T-helper 1 cell (primary cell): Measurements from ENCODE around the gene MAPK14.

ENCODE experiments used
- DNase-seq, 5 donors: peaks; one replicate each; pipeline ENCODE4 v3.0.0-alpha.2; 2012 to 2020

Gene MAPK14

DNA sequence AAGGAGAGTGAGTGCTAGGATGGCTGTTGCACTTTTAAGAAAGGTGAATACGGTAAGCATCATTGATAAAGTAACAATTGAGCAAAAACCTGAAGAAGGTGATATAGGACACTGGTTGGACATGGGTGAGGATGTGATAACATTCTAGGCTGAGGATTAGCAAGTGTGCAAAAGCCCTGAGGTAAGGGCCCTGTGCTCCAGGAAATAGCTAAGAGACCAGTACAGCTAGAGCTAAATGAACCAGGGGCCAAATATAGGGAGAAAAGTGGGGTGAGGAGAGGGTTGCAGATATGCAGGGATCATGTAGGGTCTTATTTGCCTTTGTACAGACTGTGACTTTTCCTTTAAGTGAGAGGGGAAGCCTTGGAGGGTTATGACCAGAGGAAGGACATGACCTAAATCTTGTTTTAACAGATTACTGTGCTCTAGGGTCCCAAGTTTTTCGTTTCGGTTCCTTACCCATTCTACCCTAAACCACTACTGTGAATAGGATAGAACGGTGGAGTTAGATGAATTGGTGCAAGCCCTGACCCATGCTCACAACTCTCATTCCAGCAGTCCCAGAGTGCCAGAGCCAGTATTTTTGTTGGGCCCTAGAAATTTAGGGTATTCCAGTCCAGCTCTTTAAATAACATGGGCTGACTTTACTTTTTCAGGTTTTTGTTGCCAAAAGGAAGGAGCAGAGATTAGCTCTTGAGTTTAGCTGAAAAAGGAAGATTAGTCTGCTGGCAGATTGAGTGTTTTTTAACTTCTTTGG lies 10.7 kb downstream of the MAPK14 start:
- DNase-seq, result no peak

- DNase-seq, result no peak
These were observed 11.5 kb downstream of the MAPK14 start for GRCh38 chr6:36039112-36039511.

- DNase-seq, result no peak
These were observed 13.3 kb downstream of the MAPK14 start for GRCh38 chr6:36040958-36041357.

- DNase-seq, result no peak
These were observed 15.1 kb downstream of the MAPK14 start for GRCh38 chr6:36042618-36043260.

DNA sequence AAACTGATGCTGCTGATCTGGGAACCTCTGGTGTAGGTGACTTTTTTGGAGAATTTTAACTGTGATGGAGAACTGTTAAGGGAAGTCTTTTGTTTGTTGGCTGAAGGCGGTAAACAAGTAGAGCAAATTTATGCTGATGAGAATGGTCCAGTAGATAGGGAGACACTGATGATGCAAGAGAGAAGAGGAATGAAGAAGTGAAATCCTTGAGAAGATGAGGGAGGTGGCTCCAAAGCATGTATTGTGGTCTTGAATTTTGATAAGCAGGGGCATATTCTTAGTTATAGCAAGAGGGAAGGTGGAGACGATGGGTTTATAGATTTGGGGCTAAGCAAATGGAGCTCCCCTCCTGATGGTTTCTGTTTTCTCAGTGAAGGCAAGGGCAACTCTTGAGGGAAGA lies 22.0 kb downstream of the MAPK14 start:
- DNase-seq, result no peak

- peak in 1 of 5 donors; percentile 27 for DNase-seq
These were observed 22.7 kb downstream of the MAPK14 start for GRCh38 chr6:36050305-36050704.

DNA sequence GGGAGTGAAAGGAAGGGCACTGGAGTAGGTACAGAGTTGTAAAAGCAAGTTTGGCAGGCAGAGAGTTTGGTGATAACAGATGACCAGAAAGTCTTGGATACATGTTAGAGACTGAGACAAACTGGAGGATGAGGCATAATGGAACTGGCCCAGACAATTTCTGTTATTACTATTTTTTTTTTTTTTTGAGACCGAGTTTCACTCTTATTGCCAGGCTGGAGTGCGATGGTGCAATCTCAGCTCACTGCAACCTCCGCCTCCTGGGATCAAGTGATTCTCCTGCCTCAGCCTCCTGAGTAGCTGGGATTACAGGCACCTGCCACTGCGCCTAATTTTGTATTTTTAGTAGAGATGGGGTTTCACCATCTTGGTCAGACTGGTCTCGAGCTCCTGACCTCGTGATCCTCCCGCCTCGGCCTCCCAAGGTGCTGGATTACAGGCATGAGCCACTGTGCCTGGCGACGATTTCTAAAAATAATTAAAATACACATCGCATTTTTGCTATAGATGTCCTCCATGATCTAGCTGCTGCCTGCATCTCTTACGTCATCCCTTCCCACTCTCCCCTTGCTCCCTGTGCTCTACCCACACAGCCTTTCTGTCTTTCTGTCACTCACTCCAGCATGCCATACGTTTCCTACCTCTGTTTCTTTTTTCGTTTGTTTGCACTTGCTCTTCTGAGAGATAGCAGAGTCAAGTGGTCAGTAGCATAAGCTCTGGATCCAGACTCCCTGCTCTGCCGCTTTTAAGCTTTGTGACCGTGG lies 23.5 kb downstream of the MAPK14 start:
- DNase-seq, result no peak

- DNase-seq, result no peak
These were observed 24.5 kb downstream of the MAPK14 start for GRCh38 chr6:36052097-36052496.

DNA sequence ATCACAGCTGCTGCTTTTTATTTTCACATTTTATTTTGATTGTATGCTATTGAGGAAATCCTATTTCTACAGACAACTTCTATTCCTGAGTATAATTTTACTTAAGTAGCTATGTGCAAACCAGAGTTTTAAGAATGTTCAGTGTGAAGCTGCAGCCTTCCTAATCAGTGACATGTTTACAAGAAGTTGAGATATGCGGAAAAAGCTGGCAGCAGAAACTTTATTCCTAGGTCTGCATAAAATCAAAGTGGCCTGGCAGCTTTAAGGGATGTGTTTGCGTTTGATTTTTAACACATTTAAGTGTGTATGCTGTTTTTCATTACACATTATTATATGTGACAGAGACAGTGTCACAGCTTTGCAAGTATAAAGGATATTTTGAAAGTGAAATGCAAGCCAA lies 26.3 kb downstream of the MAPK14 start:
- DNase-seq, result no peak

GRCh38 chr6:36054415-36054814 lies 26.8 kb downstream of the MAPK14 start:
- no peak for DNase-seq

- no peak for DNase-seq
These were observed 27.3 kb downstream of the MAPK14 start for GRCh38 chr6:36054956-36055355.

- DNase-seq, result no peak
These were observed 28.6 kb downstream of the MAPK14 start for GRCh38 chr6:36056178-36056577.

GRCh38 chr6:36061236-36061635 lies 33.6 kb downstream of the MAPK14 start:
- DNase-seq, result no peak

GRCh38 chr6:36062247-36062646 lies 34.6 kb downstream of the MAPK14 start:
- no peak for DNase-seq

GRCh38 chr6:36063318-36064060 lies 35.9 kb downstream of the MAPK14 start:
- no peak for DNase-seq

DNA sequence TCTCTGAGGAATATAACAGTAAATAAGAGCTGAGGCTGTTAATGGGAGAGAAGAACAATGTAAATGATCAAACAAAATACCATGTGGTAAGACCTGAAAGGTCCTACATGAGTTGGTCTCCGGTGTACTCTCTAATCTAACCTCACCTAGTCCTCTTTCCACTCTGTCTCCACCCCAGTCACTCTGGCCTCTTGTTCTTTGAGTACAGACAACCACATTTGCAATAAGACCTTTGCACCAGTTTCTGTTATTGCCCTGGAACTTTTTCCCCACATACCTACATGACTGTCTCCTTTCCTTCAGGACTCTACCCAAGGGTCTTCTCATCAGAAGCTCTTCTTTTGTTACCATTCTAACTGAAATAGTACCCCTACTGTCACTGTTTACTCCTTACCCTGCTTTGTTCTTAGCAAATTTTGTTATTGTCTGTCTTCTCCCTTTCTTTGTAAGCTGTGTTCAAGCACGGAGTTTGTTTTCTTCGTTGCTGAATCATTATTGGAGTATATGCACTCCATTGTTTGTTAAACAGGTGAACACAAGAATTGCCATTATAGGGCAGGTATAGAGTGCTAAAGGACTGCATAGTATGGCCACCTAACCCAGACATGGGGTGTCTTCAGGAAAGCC lies 37.3 kb downstream of the MAPK14 start:
- DNase-seq, result no peak

- DNase-seq, result no peak
These were observed 38.3 kb downstream of the MAPK14 start for GRCh38 chr6:36065916-36066315.

DNA sequence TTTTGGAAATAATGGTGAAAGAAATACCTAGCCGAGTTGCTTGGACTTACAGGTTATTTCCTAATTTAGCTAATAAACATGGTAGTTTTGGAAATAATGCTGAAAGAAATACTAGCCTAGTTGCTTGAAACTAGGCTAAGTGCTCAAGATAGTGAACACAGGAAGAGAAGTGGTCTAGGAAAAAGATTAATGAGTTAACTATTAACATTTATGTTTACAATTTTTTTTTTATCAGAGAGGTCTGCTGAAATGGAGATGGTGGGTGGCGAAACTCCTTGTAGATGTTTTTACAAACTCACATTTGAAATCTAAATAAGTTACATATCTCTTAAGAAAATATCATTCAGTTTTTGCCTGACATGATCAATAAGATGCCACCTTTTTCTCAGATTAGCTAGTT lies 39.2 kb downstream of the MAPK14 start:
- DNase-seq, result no peak

DNA sequence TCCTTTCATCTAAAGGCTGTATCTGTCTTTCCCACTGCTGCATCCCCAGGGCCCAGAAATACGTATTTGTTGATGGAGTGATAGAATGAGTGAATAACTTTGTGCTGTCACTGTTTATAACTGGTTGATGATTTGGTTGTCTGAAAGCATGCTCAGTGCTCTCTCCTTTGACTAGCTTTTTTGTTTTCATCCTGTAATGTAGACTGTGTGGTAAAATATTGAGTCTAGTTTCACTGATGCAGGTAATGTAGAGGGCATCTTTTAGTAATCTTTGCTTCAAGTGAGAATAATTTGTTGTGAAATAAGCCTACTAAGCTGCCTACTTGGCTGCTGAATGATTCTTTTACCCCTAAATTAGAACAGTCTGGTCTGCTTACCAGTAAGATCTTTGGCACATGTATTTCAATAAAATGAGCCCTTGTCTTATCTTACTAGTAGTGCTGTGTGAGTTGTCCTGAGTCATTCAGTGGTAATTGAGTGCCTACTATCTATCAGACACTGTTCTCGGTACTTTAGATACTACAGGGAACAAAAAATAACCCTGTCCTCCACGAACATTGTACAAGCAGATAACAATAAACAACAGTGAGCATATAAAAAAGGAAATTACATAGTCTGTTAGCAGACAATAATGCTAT lies 39.9 kb downstream of the MAPK14 start:
- DNase-seq, result no peak

GRCh38 chr6:36068012-36068392 lies 40.4 kb downstream of the MAPK14 start:
- DNase-seq, result no peak

DNA sequence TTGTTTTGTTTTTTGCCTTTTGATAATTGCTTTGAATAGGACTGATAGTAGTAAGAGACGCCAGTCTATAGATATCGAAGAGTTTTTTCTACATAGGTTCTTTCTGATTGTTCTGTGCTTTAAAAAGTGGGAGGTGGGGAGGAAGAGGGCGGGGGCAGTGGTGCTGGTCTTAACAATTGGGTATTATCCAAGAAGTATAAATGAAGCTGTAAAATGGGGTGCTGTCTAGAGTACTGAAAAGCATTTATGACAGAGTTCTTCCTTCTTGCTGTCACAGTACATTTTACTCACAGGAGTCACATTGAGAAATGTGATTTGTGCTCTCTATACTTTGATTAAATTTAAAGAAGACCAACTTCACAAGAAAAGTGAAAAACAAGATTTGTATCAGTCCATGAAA lies 41.0 kb downstream of the MAPK14 start:
- no peak for DNase-seq

GRCh38 chr6:36069573-36069972 lies 42.0 kb downstream of the MAPK14 start:
- no peak for DNase-seq
